Osteoblast (primary cell): ENCODE measurements around the gene CALML5. TPM values are rescaled to one million over a fixed set of nuclear protein-coding genes. Genes with fewer than 3 reads are reported as not detected.

Source experiments
- DNase-seq: peaks from one replicate; pipeline ENCODE4 v3.0.0; 2011; ENCODE audit warnings: low spot score, mixed read lengths; ENCODE audit not compliant: insufficient read length; ENCODE audit errors: missing footprints
- H2AFZ ChIP-seq: 2 replicates; pipeline ENCODE4 v1.6.0; 2011; ENCODE audit warnings: mild to moderate bottlenecking, low read length
- H3K27ac ChIP-seq: 2 replicates; pipeline ENCODE4 v1.5.1; 2011; ENCODE audit warnings: mild to moderate bottlenecking, low read depth, low read length, moderate library complexity
- H3K27me3 ChIP-seq: 2 replicates; pipeline ENCODE4 v1.6.0; 2012; ENCODE audit warnings: mild to moderate bottlenecking, control low read depth, inconsistent platforms, low read length, moderate library complexity; ENCODE audit not compliant: insufficient read depth
- H3K36me3 ChIP-seq: 2 replicates; pipeline ENCODE4 v1.5.1; 2011; ENCODE audit warnings: mild to moderate bottlenecking, low read length, control low read depth, moderate library complexity; ENCODE audit not compliant: insufficient read depth
- H3K4me1 ChIP-seq: 2 replicates; pipeline ENCODE4 v1.5.1; 2011; ENCODE audit warnings: mild to moderate bottlenecking, low read length, control low read depth, moderate library complexity; ENCODE audit not compliant: insufficient read depth
- H3K4me2 ChIP-seq: 2 replicates; pipeline ENCODE4 v1.6.0; 2011; ENCODE audit warnings: mild to moderate bottlenecking, low read length; ENCODE audit not compliant: insufficient read depth
- H3K4me3 ChIP-seq: fragments of 200-600 bp; sonication (generic); 3 replicates; pipeline ENCODE4 v1.5.1; 2012; ENCODE audit warnings: mild to moderate bottlenecking, low read length, inconsistent platforms; ENCODE audit not compliant: insufficient read depth
- H3K79me2 ChIP-seq: 2 replicates; pipeline ENCODE4 v1.6.0; 2012; ENCODE audit warnings: mild to moderate bottlenecking, low read length, control low read depth, inconsistent platforms; ENCODE audit not compliant: insufficient read depth
- H3K9me3 ChIP-seq: 2 replicates; pipeline ENCODE4 v1.5.1; 2011; ENCODE audit warnings: low read depth, low read length, control low read depth
- H4K20me1 ChIP-seq: 2 replicates; pipeline ENCODE4 v1.6.0; 2012; ENCODE audit warnings: mild to moderate bottlenecking, low read length, control low read depth; ENCODE audit not compliant: insufficient read depth
- total RNA-seq: library from RNA; depleted of rRNA; stranded (reverse); fragments of >200 nt; gene quantifications from 2 replicates; pipeline ENCODE4 v1.2.3, GENCODE V29; 2012
- TF ChIP-seq, protein P1 (sequence below): IDR thresholded peaks from 2 replicates; pipeline ENCODE4 v1.5.1; 2011; ENCODE audit warnings: mild to moderate bottlenecking, low read depth, low read length, moderate library complexity; ENCODE audit errors: extremely low read depth

Gene CALML5, protein sequence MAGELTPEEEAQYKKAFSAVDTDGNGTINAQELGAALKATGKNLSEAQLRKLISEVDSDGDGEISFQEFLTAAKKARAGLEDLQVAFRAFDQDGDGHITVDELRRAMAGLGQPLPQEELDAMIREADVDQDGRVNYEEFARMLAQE
- not detected in 2 replicates for total RNA-seq

DNA sequence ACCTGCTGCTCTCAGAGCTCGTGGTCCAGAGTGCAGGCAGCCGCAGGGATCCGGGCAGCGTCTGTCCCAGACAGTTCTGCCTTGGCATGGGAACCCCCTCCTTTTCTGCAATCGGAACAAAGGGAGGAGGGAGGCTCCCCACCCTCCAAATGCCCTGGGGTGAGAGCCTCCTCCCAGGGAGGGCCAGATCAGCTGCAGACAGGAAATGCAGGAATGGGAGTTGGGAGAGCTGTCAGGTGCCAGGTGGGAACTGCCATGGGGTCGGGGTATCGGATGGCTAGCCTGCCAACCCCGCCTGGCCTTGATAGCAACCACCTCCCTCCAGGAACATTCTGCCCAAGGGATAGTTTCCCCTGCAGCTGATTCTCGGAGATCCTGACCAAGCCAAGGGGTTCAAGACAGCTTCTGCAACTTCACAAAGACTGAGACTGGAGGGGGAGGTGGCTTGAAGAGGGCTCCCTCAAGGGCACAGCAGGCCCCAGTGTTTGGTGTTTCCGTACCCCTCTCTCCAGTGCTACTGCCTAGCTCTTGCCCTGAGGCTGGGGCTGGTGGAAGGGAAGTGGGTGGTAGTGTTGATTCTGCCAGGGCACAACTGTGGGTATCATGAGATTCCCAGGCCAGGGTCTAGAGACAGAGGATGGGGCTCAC lies at the start of gene CALML5:
TSS of gene CALML5 (minus strand) at position 78 of the 648 bp plus-strand sequence. CDS start 132 bp downstream, outside the sequence.
- peaks cover 28% of the 10 kb centered on the region for H3K27me3 ChIP-seq
- TF ChIP-seq, protein P1, sequence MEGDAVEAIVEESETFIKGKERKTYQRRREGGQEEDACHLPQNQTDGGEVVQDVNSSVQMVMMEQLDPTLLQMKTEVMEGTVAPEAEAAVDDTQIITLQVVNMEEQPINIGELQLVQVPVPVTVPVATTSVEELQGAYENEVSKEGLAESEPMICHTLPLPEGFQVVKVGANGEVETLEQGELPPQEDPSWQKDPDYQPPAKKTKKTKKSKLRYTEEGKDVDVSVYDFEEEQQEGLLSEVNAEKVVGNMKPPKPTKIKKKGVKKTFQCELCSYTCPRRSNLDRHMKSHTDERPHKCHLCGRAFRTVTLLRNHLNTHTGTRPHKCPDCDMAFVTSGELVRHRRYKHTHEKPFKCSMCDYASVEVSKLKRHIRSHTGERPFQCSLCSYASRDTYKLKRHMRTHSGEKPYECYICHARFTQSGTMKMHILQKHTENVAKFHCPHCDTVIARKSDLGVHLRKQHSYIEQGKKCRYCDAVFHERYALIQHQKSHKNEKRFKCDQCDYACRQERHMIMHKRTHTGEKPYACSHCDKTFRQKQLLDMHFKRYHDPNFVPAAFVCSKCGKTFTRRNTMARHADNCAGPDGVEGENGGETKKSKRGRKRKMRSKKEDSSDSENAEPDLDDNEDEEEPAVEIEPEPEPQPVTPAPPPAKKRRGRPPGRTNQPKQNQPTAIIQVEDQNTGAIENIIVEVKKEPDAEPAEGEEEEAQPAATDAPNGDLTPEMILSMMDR: no peak
- H2AFZ ChIP-seq: no peak within 1 kb of the TSS
- H3K9me3 ChIP-seq: no peaks in the 10 kb centered on the region
- H4K20me1 ChIP-seq: no peaks in the 10 kb centered on the region
- no peak within 1 kb of the TSS for H3K27ac ChIP-seq
- DNase-seq: peak; percentile 56
- no peak within 1 kb of the TSS for H3K4me3 ChIP-seq
- H3K36me3 ChIP-seq: no peaks in the 10 kb centered on the region
- no peak within 1 kb of the TSS for H3K4me2 ChIP-seq
- H3K79me2 ChIP-seq: no peaks in the 10 kb centered on the region
- H3K4me1 ChIP-seq: no peaks in the 10 kb centered on the region

DNA sequence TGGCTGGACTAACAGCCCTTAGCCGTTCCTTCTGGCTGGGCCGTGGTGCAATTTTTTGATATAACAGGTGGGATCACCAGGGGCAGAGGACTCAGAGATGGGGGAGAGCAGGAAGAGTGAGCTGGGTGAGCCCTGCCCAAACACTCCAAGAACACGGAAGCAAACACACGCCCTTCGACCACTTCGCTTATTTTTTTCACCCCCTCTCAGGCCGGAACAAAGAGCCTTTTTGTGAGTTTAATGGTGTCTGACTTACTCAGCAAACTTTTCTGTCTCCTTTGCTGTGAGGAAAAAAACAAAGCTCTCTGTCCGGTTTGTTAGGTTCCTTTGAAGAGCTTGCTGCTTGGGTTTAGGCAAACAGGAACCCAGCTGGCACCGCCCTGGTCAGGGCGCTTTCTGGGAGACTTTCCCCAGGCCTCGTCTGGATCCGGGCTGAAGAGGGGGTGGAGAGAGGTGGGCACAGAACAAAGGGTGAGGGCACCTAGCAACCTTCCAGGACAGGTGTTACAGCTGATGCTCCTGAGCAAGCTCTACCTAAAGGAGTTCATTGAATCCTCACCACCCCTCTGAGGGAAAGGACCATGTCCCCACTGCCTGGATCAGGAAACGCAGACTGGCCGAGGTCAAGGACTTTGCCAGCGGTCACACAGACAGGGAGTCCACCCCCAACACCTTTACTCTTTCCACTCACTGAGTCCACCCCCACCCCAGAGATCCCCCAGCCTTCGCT lies 48.7 kb upstream of the CALML5 start:
- Histone ChIP-seq H3K27ac (peak overlapping the region; percentile 90), H4K20me1 (no peaks in the 10 kb centered on the region), H3K4me3 (peak overlapping the region; percentile 43), H2AFZ (peak overlapping the region; percentile 84), H3K36me3 (no peaks in the 10 kb centered on the region), H3K27me3 (no peaks in the 10 kb centered on the region), H3K4me1 (peaks cover 61% of the 10 kb centered on the region), H3K9me3 (no peaks in the 10 kb centered on the region), H3K4me2 (peak overlapping the region; percentile 76), H3K79me2 (no peaks in the 10 kb centered on the region)
- TF ChIP-seq, protein P1: no peak
- DNase-seq: peak; percentile 66

DNA sequence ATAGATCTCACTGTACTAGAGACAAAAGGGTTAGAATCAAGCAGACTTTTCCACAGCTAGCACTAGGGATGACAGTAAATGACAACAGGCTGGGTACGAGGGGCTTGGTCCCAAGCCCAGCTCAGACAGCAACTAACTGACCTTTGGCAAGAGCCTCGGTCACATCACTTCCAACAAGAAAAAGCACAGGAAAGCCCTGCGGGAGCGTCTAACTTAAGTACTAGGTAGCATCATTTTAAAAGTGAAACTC lies 48.2 kb upstream of the CALML5 start:
- Histone ChIP-seq H3K9me3 (no peaks in the 10 kb centered on the region), H3K79me2 (no peaks in the 10 kb centered on the region), H2AFZ (peak overlapping the region; percentile 84), H3K4me2 (peak overlapping the region; percentile 76), H4K20me1 (no peaks in the 10 kb centered on the region), H3K27ac (peak overlapping the region; percentile 90), H3K4me3 (peak overlapping the region; percentile 43), H3K36me3 (no peaks in the 10 kb centered on the region), H3K27me3 (no peaks in the 10 kb centered on the region), H3K4me1 (peaks cover 61% of the 10 kb centered on the region)
- TF ChIP-seq, protein P1: no peak
- peak; percentile 38 for DNase-seq
